ENCODE data around the gene CFAP298.

CFAP298 gene

GRCh38 chr21:32549440-32549839 lies 62.7 kb downstream of the CFAP298 start:
- Histone ChIP-seq H3K4me1 (ENCODE audit: control insufficient read depth, insufficient read depth, low read length, unreplicated experiment) (peaks cover 6% of the 10 kb centered on the region), H2AFZ (ENCODE audit: low read length, unreplicated experiment) (no peak overlapping the region), H3K79me2 (ENCODE audit: control insufficient read depth, insufficient read depth, low read length, unreplicated experiment) (no peaks in the 10 kb centered on the region), H3K4me3 (ENCODE audit: low read depth, low read length) (no peak overlapping the region), H3K27me3 (ENCODE audit: insufficient read depth, low read length) (no peaks in the 10 kb centered on the region), H3K36me3 (ENCODE audit: insufficient read depth, low read length) (no peaks in the 10 kb centered on the region), H3K27ac (ENCODE audit: low read depth, low read length) (no peak overlapping the region)

Measured in ACC112 (cell line).